ENCODE data around the gene ATOSA.

The ATOSA gene

GRCh38 chr15:52651114-52651513 is 28.1 kb downstream of the ATOSA start:
- no peak for FAIRE-seq
- no peak for TF ChIP-seq PAX5 (IDR thresholded peaks at IDR 0.05; ENCODE audit: insufficient read depth, low read length, severe bottlenecking)
- TF ChIP-seq TAF1 (IDR thresholded peaks at IDR 0.05; ENCODE audit: low read depth, low read length): no peak
- TF ChIP-seq POU2F2 (IDR thresholded peaks at IDR 0.05; ENCODE audit: low read depth, low read length): no peak
- no peak for TF ChIP-seq POLR2AphosphoS5 (IDR thresholded peaks at IDR 0.05; ENCODE audit: low read depth, low read length)
- no peak for TF ChIP-seq SPI1 (IDR thresholded peaks at IDR 0.05; ENCODE audit: low read depth, low read length)
- no peak for DNase-seq (ENCODE audit: insufficient read length, low spot score)

- FAIRE-seq (no peak), DNase-seq (ENCODE audit: insufficient read length, low spot score) (no peak)
- no peak for TF ChIP-seq TAF1 (IDR thresholded peaks at IDR 0.05; ENCODE audit: low read depth, low read length)
- no peak for TF ChIP-seq PAX5 (IDR thresholded peaks at IDR 0.05; ENCODE audit: insufficient read depth, low read length, severe bottlenecking)
- TF ChIP-seq SPI1 (IDR thresholded peaks at IDR 0.05; ENCODE audit: low read depth, low read length): no peak
- no peak for TF ChIP-seq POU2F2 (IDR thresholded peaks at IDR 0.05; ENCODE audit: low read depth, low read length)
- TF ChIP-seq POLR2A (IDR thresholded peaks at IDR 0.05; ENCODE audit: low read depth, low read length): no peak
- no peak for TF ChIP-seq POLR2AphosphoS5 (IDR thresholded peaks at IDR 0.05; ENCODE audit: low read depth, low read length)
These were observed 29.5 kb downstream of the ATOSA start for GRCh38 chr15:52649686-52650085.

- no peak for TF ChIP-seq SPI1 (IDR thresholded peaks at IDR 0.05; ENCODE audit: low read depth, low read length)
- TF ChIP-seq PAX5 (IDR thresholded peaks at IDR 0.05; ENCODE audit: insufficient read depth, low read length, severe bottlenecking): no peak
- TF ChIP-seq POLR2AphosphoS5 (IDR thresholded peaks at IDR 0.05; ENCODE audit: low read depth, low read length): no peak
- TF ChIP-seq POU2F2 (IDR thresholded peaks at IDR 0.05; ENCODE audit: low read depth, low read length): no peak
- no peak for TF ChIP-seq POLR2A (IDR thresholded peaks at IDR 0.05; ENCODE audit: low read depth, low read length)
- FAIRE-seq: no peak
- no peak for DNase-seq (ENCODE audit: insufficient read length, low spot score)
These were observed 33.3 kb downstream of the ATOSA start for GRCh38 chr15:52645916-52646315.

GRCh38 chr15:52642386-52643361 is 36.5 kb downstream of the ATOSA start:
- TF ChIP-seq SPI1 (IDR thresholded peaks at IDR 0.05; ENCODE audit: low read depth, low read length): no peak
- TF ChIP-seq POLR2AphosphoS5 (IDR thresholded peaks at IDR 0.05; ENCODE audit: low read depth, low read length): no peak
- TF ChIP-seq TAF1 (IDR thresholded peaks at IDR 0.05; ENCODE audit: low read depth, low read length): no peak
- no peak for TF ChIP-seq PAX5 (IDR thresholded peaks at IDR 0.05; ENCODE audit: insufficient read depth, low read length, severe bottlenecking)
- TF ChIP-seq POU2F2 (IDR thresholded peaks at IDR 0.05; ENCODE audit: low read depth, low read length): no peak
- FAIRE-seq: peak; percentile 62
- DNase-seq (ENCODE audit: insufficient read length, low spot score): no peak

GRCh38 chr15:52636459-52636858 is 42.7 kb downstream of the ATOSA start:
- TF ChIP-seq TAF1 (IDR thresholded peaks at IDR 0.05; ENCODE audit: low read depth, low read length): no peak
- TF ChIP-seq POLR2AphosphoS5 (IDR thresholded peaks at IDR 0.05; ENCODE audit: low read depth, low read length): no peak
- no peak for TF ChIP-seq POU2F2 (IDR thresholded peaks at IDR 0.05; ENCODE audit: low read depth, low read length)
- DNase-seq (ENCODE audit: insufficient read length, low spot score) (no peak), FAIRE-seq (no peak)

- TF ChIP-seq POU2F2 (IDR thresholded peaks at IDR 0.05; ENCODE audit: low read depth, low read length) (no peak), TAF1 (IDR thresholded peaks at IDR 0.05; ENCODE audit: low read depth, low read length) (no peak)
- FAIRE-seq: no peak
- DNase-seq (ENCODE audit: insufficient read length, low spot score): no peak
These were observed 43.3 kb downstream of the ATOSA start for GRCh38 chr15:52635908-52636307.
